SK-N-SH treated with all-trans-retinoic acid at 6 μM for 48 hours (cell line): ENCODE measurements around the gene ICA1.

ENCODE experiments used
- CSDC2 ChIP-seq: fragments of 250-450 bp; sonication (Bioruptor Pico); IDR thresholded peaks from 2 replicates; pipeline ENCODE4 v1.5.0; 2020; ENCODE audit warnings: mild to moderate bottlenecking, moderate library complexity
- GLIS3 ChIP-seq: fragments of 250-450 bp; sonication (Bioruptor Pico); IDR thresholded peaks from 2 replicates; pipeline ENCODE4 v1.5.0; 2020; ENCODE audit warnings: mild to moderate bottlenecking, moderate library complexity
- OSR1 ChIP-seq: fragments of 250-450 bp; sonication (Bioruptor Pico); IDR thresholded peaks from 2 replicates; pipeline ENCODE4 v1.8.0; 2022; ENCODE audit warnings: moderate library complexity, mild to moderate bottlenecking, inconsistent platforms
- SNAI2 ChIP-seq: fragments of 250-450 bp; sonication (Bioruptor Pico); IDR thresholded peaks from 2 replicates; pipeline ENCODE4 v1.5.0; 2020; ENCODE audit warnings: mild to moderate bottlenecking, moderate library complexity
- TOX ChIP-seq: fragments of 250-450 bp; sonication (Bioruptor Pico); IDR thresholded peaks from 2 replicates; pipeline ENCODE4 v1.8.0; 2021; ENCODE audit warnings: mild to moderate bottlenecking, moderate library complexity, borderline replicate concordance
- ZNF8 ChIP-seq: fragments of 450-650 bp; formaldehyde crosslinking; IDR thresholded peaks from 2 replicates; pipeline ENCODE4 v1.5.0; 2020; ENCODE audit warnings: mild to moderate bottlenecking, moderate library complexity
- TF ChIP-seq, protein P1 (sequence below): fragments of 250-450 bp; sonication (Bioruptor Pico); IDR thresholded peaks from 2 replicates; pipeline ENCODE4 v1.8.0; 2020; ENCODE audit warnings: mild to moderate bottlenecking, moderate library complexity, borderline replicate concordance
- TF ChIP-seq, protein P2 (sequence below): fragments of 250-450 bp; sonication (Bioruptor Pico); IDR thresholded peaks from 2 replicates; pipeline ENCODE4 v1.8.0; 2021; ENCODE audit warnings: low read depth, mild to moderate bottlenecking, moderate library complexity, borderline replicate concordance

DNA sequence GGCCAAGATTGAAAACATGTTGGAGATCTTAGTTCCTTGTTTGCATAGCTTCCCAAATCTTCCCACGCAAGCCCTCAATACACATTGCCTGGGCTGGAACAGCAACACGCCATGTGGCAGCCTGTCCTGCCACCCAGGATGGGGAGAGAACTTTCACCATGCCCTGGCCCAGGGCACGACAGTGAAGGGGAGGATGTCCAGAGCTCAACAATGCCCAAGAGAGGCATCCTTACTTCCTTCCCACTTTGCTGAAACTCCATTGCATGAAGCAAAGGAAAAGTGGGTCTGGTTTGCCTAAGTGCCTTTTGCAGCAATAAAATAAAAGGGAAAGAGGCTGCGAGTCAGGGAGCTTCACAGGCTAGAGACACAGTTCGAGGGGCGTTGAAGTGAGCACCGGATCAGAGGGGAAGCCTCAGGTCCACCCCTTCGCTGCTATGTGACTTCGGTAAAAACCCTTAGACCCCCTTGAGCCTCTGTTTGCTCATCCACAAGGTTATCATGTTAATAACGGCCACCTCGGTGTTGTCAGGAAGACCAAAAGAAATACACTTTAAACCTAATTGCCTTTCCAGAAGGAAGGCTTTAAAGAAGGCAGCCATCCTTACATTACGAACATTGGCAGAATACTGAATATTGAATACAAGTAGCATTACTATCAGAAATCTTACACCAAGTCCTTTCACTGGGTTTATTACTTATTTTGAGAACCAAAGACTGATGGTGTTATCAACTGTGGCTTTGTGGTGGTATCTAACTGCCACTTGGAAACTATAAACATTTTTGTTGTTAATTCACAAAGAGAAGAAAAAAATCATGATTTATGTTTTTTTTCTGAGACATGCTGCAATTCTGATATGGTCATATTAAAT is 133.3 kb downstream of the ICA1 start:
- no peak for TF ChIP-seq TOX
- no peak for TF ChIP-seq CSDC2 (CRISPR knock-in tag)
- TF ChIP-seq SNAI2 (CRISPR knock-in tag), result no peak
- TF ChIP-seq OSR1 (CRISPR knock-in tag), result no peak
- TF ChIP-seq GLIS3 (CRISPR knock-in tag), result no peak
- TF ChIP-seq, protein P1, sequence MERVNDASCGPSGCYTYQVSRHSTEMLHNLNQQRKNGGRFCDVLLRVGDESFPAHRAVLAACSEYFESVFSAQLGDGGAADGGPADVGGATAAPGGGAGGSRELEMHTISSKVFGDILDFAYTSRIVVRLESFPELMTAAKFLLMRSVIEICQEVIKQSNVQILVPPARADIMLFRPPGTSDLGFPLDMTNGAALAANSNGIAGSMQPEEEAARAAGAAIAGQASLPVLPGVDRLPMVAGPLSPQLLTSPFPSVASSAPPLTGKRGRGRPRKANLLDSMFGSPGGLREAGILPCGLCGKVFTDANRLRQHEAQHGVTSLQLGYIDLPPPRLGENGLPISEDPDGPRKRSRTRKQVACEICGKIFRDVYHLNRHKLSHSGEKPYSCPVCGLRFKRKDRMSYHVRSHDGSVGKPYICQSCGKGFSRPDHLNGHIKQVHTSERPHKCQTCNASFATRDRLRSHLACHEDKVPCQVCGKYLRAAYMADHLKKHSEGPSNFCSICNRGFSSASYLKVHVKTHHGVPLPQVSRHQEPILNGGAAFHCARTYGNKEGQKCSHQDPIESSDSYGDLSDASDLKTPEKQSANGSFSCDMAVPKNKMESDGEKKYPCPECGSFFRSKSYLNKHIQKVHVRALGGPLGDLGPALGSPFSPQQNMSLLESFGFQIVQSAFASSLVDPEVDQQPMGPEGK, result no peak
- TF ChIP-seq, protein P2, sequence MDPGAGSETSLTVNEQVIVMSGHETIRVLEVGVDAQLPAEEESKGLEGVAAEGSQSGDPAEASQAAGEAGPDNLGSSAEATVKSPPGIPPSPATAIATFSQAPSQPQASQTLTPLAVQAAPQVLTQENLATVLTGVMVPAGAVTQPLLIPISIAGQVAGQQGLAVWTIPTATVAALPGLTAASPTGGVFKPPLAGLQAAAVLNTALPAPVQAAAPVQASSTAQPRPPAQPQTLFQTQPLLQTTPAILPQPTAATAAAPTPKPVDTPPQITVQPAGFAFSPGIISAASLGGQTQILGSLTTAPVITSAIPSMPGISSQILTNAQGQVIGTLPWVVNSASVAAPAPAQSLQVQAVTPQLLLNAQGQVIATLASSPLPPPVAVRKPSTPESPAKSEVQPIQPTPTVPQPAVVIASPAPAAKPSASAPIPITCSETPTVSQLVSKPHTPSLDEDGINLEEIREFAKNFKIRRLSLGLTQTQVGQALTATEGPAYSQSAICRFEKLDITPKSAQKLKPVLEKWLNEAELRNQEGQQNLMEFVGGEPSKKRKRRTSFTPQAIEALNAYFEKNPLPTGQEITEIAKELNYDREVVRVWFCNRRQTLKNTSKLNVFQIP (CRISPR knock-in tag), result no peak
- no peak for TF ChIP-seq ZNF8 (CRISPR knock-in tag)
